KMS-11 (cell line): Measurements from ENCODE around the gene BCL7A.

Experiments used
- H2AFZ ChIP-seq: fragments of 200-600 bp; sonication (generic); 2 replicates; pipeline ENCODE4 v1.6.1; 2016; ENCODE audit warnings: antibody characterized with exemption, mixed run types, low read depth
- H3K27ac ChIP-seq: fragments of 200-600 bp; sonication (generic); 2 replicates; pipeline ENCODE4 v1.6.1; 2016; ENCODE audit warnings: mild to moderate bottlenecking, mixed run types
- H3K27me3 ChIP-seq: fragments of 200-600 bp; sonication (generic); 2 replicates; pipeline ENCODE4 v1.6.1; 2017; ENCODE audit warnings: mild to moderate bottlenecking, low read depth, mixed run types, moderate library complexity; ENCODE audit not compliant: insufficient read depth
- H3K36me3 ChIP-seq: fragments of 200-600 bp; sonication (generic); 2 replicates; pipeline ENCODE4 v1.6.1; 2017; ENCODE audit warnings: mild to moderate bottlenecking, mixed run types; ENCODE audit not compliant: insufficient read depth
- H3K4me1 ChIP-seq: fragments of 200-600 bp; sonication (generic); 2 replicates; pipeline ENCODE4 v1.6.1; 2016; ENCODE audit warnings: mild to moderate bottlenecking, low read depth, mixed run types; ENCODE audit not compliant: poor library complexity, severe bottlenecking
- H3K4me2 ChIP-seq: fragments of 200-600 bp; sonication (generic); 2 replicates; pipeline ENCODE4 v1.7.0; 2016; ENCODE audit warnings: mild to moderate bottlenecking, mixed run types
- H3K4me3 ChIP-seq: fragments of 200-600 bp; sonication (generic); IDR thresholded peaks from 2 replicates; pipeline ENCODE4 v1.6.1; 2017; ENCODE audit warnings: low read depth, low read length, mixed read lengths; ENCODE audit not compliant: insufficient read depth
- H3K79me2 ChIP-seq: fragments of 200-600 bp; sonication (generic); 2 replicates; pipeline ENCODE4 v1.6.1; 2016; ENCODE audit warnings: low read depth, mixed run types; ENCODE audit not compliant: insufficient read depth
- H3K9ac ChIP-seq: fragments of 200-600 bp; sonication (generic); 2 replicates; pipeline ENCODE4 v1.6.1; 2016; ENCODE audit warnings: mild to moderate bottlenecking, mixed run types
- H4K20me1 ChIP-seq: fragments of 200-600 bp; sonication (generic); 2 replicates; pipeline ENCODE4 v1.6.1; 2016; ENCODE audit warnings: mild to moderate bottlenecking, mixed run types; ENCODE audit not compliant: insufficient read depth
- TF ChIP-seq, protein P1 (sequence below): fragments of 200-600 bp; sonication (generic); conservative IDR thresholded peaks from 2 replicates; pipeline ENCODE4 v1.6.1; 2017; ENCODE audit warnings: low read depth, mild to moderate bottlenecking, antibody characterized with exemption, low read length, moderate library complexity, mixed read lengths

Gene BCL7A

DNA sequence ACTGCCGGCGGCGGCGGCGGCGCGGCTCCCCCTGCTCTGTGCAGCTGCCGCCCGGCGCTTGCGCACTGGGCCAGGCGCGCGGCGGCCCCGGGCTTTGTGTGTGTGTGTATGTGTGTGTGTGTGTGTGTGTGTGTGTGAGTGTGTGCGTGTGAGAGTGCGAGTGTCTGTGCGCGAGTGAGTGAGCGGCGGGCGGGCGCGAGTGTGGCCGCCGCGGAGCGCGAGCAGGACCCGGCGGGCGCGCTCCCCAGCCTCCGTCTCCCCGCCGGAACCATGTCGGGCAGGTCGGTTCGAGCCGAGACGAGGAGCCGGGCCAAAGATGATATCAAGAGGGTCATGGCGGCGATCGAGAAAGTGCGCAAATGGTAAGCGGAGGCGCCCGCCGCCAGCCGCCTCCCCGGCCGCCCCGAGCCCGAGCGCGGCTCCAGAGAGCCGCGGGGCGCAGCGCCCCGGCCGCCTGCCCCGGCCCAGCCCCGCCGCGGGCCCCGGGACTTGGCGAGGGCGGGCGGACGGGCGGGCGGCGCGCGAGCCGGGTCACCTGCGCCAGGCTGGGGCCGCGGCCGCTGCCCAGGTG is at the start of gene BCL7A:
TSS of gene BCL7A (plus strand) at position 63 of the 571 bp plus-strand sequence. CDS start at position 271, 208 bp downstream.
- Histone ChIP-seq H3K27me3 (no peaks in the 10 kb centered on the region; the same call in 1 of the 2 replicates), H3K36me3 (no peaks in the 10 kb centered on the region), H4K20me1 (no peaks in the 10 kb centered on the region), H2AFZ (peak within 1 kb of the TSS; percentile 44), H3K79me2 (no peaks in the 10 kb centered on the region), H3K4me2 (peak within 1 kb of the TSS; percentile 25; the same call in 1 of the 2 replicates), H3K27ac (no peak within 1 kb of the TSS), H3K4me3 (no peak within 1 kb of the TSS), H3K4me1 (no peaks in the 10 kb centered on the region), H3K9ac (no peak within 1 kb of the TSS; the same call in 1 of the 2 replicates)
- TF ChIP-seq, protein P1, sequence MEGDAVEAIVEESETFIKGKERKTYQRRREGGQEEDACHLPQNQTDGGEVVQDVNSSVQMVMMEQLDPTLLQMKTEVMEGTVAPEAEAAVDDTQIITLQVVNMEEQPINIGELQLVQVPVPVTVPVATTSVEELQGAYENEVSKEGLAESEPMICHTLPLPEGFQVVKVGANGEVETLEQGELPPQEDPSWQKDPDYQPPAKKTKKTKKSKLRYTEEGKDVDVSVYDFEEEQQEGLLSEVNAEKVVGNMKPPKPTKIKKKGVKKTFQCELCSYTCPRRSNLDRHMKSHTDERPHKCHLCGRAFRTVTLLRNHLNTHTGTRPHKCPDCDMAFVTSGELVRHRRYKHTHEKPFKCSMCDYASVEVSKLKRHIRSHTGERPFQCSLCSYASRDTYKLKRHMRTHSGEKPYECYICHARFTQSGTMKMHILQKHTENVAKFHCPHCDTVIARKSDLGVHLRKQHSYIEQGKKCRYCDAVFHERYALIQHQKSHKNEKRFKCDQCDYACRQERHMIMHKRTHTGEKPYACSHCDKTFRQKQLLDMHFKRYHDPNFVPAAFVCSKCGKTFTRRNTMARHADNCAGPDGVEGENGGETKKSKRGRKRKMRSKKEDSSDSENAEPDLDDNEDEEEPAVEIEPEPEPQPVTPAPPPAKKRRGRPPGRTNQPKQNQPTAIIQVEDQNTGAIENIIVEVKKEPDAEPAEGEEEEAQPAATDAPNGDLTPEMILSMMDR: no peak

DNA sequence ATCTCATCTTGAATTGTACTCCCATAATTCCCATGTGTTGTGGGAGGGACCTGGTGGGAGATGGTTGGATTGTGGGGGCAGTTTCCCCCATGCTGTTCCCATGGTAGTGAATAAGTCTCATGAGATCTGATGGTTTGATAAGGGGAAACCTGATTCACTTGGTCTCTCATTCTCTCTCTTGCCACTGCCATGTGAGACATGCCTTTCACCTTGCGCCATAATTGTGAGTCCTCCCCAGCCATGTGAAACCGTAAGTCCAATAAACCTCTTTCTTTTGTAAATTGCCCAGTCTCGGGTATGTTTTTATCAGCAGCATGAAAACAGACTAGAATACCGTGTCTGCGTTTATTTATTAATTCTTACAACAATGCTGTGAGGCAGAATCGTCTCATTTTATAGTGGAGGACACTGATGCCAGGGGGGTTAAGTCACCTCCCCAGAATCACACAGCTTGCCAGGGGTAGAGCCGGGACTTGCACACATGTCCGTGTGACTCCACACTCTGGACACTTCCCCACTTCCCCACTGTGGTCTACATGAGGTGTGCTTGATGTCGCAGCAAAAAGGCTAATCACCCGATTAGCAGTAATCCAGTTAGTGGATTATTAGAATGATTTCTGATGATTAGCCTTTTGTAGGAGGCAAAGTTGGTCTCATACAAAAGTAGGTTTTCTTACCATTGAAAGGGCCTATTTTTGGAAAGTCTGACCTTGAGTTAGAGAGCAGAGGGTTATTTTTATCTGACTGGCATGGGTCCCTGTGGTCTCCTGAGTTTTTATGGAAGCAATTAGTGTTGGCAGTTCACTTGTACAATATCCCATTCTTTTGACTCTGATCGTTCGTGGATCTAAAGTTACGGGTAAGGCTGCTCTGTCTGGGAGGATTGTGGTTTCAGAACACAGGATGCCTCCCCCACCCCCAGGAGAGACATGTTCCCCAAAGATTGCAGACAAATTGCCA is 47.4 kb upstream of the BCL7A start:
- no peak overlapping the region for H3K9ac ChIP-seq
- H4K20me1 ChIP-seq: no peaks in the 10 kb centered on the region
- no peaks in the 10 kb centered on the region for H3K27me3 ChIP-seq
- H3K36me3 ChIP-seq: no peaks in the 10 kb centered on the region
- no peak overlapping the region for H3K27ac ChIP-seq
- no peaks in the 10 kb centered on the region for H3K4me1 ChIP-seq
- no peak overlapping the region for H3K4me2 ChIP-seq
- TF ChIP-seq, protein P1: no peak
- H2AFZ ChIP-seq: no peak overlapping the region
- H3K79me2 ChIP-seq: no peaks in the 10 kb centered on the region
- no peak overlapping the region for H3K4me3 ChIP-seq

DNA sequence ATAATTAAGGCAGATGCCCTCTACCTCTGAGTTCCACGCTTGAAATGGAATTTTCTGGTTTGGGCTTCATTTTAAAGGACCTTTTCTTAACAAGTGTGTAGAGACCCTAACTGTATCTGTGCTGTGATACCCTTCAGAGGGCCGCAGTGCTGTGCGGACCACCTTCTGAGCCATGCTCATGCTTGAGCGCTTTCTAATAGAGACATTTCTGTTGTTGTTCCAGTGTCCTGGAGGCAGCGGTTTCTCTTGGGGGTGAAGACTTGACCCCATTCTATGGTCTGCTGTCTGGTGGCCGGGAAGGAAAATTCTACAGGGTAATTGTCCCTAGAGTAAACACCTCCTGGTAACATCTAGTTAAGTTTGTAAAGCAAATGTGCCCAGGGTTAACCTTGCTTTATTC is 46.7 kb upstream of the BCL7A start:
- TF ChIP-seq, protein P1: no peak
- Histone ChIP-seq H3K79me2 (no peaks in the 10 kb centered on the region), H3K4me3 (no peak overlapping the region), H3K4me2 (no peak overlapping the region), H3K27ac (no peak overlapping the region), H4K20me1 (no peaks in the 10 kb centered on the region), H2AFZ (no peak overlapping the region), H3K27me3 (no peaks in the 10 kb centered on the region), H3K4me1 (no peaks in the 10 kb centered on the region), H3K36me3 (no peaks in the 10 kb centered on the region), H3K9ac (no peak overlapping the region)

DNA sequence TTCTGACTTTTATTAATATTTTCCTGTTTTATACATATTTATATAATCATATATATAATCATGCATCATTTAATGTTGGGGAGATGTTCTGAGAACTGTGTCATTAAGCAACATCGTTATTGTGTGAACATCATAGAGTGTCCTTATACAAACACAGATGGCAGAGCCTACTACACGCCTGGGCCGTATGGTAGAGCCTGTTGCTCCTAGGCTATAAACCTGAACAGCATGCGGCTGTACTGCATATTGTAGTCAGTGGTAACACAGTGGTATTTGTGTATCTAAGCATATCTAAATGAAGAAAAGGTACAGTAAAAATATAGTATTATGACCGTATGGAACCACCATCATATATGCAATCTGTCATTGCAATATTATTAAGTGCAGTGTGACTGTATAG is 44.7 kb upstream of the BCL7A start:
- no peaks in the 10 kb centered on the region for H3K4me1 ChIP-seq
- H3K4me3 ChIP-seq: no peak overlapping the region

More for the DNA sequence above, 44.7 kb upstream of the BCL7A start:
- TF ChIP-seq, protein P1: no peak
- no peaks in the 10 kb centered on the region for H4K20me1 ChIP-seq
- H3K9ac ChIP-seq: no peak overlapping the region
- no peak overlapping the region for H3K27ac ChIP-seq
- H3K4me2 ChIP-seq: no peak overlapping the region
- H3K79me2 ChIP-seq: no peaks in the 10 kb centered on the region
- H3K27me3 ChIP-seq: no peaks in the 10 kb centered on the region
- H2AFZ ChIP-seq: no peak overlapping the region
- H3K36me3 ChIP-seq: no peaks in the 10 kb centered on the region
